ENCODE results near the gene SEMA4D. TPM values are rescaled to one million over a fixed set of nuclear protein-coding genes. Genes with fewer than 3 reads are reported as not detected.

SEMA4D gene
- total RNA-seq, 1 experiment from 2014 or later, result 8.0 TPM

DNA sequence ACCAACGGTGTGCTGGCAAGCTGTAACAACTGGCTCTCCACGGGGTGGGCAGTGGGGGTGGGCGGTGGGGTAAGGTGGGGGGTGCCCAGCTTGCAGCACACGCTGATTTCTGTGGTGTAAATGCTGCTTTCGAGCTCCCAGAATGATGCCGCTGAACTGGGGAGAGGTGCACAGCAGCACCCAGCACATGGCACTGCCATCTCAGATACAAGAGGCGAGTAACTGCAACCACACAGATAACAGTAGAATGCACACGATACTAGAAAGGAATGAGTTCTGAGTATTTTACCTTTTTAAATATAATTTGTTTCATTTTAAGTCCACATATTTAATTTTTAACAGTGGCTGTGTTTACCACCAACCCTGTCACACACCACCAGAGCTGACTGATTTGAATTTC lies 87.9 kb downstream of the SEMA4D start:
- Histone ChIP-seq H4K20me1 (ENCODE audit: low read length) (no peaks in the 10 kb centered on the region), H3K79me2 (ENCODE audit: low read length) (no peaks in the 10 kb centered on the region), H3K9me3 (ENCODE audit: low read length) (no peaks in the 10 kb centered on the region), H3K4me1 (ENCODE audit: insufficient read depth, low read length) (no peaks in the 10 kb centered on the region), H2AFZ (ENCODE audit: low read length) (no peak overlapping the region), H3K9ac (ENCODE audit: low read length) (no peak overlapping the region), H3K27ac (ENCODE audit: low read length) (no peak overlapping the region), H3K27me3 (ENCODE audit: low read length) (no peaks in the 10 kb centered on the region), H3K36me3 (ENCODE audit: low read depth, low read length) (no peaks in the 10 kb centered on the region), H3K4me2 (ENCODE audit: low read length) (no peak overlapping the region), H3F3A (ENCODE audit: low read length, unreplicated experiment) (no peaks in the 10 kb centered on the region), H3K9me2 (replicated peaks; ENCODE audit: low read length) (no peaks in the 10 kb centered on the region), H3K4me3 (ENCODE audit: low read length) (no peak overlapping the region)
- TF ChIP-seq EZH2phosphoT487 (IDR thresholded peaks at IDR 0.05; ENCODE audit: borderline replicate concordance, low read length) (no peak), CTCF (conservative IDR thresholded peaks at IDR 0.05; ENCODE audit: low read depth, low read length) (no peak), EZH2 (IDR thresholded peaks at IDR 0.05; ENCODE audit: low read length, unreplicated experiment) (no peak)
- ATAC-seq (no peak), DNase-seq (no peak)
- CTCF ChIA-PET, result interaction anchor here (1.4 kb wide), 1 partner anchor 139 kb away, joined by 10 read pairs; no protein-coding TSS in a partner anchor
- BruUV-seq (replicated peaks), result no TSS peak
- intact Hi-C loops (cut with micrococcal nuclease), result loop anchor here (1.0 to 2.0 kb wide), 2 partner anchors 67 to 139 kb away; no protein-coding TSS in a partner anchor
- POLR2A ChIA-PET (ENCODE audit: unreplicated experiment), result no interaction called here

DNA sequence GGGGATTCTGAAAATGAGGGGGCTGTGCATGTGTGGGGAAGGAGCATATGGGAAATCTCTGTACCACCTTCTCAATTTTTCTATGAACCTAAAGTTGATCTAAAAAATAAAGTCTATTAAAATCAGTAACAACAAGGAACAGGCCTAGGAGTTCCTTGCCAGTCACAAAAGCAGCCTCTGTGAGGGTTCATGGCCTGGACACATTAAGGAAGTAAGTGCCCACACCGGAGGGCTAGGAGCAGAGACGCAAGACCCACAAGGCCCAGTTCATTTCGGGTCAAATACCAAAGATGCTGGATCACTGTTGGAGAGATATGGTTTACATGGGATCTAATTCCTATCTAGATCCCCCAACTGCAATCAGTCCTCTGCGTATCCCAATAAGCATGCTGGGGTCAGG lies 88.4 kb downstream of the SEMA4D start:
- no peaks in the 10 kb centered on the region for H3F3A ChIP-seq (ENCODE audit: low read length, unreplicated experiment)
- H3K4me1 ChIP-seq (ENCODE audit: insufficient read depth, low read length), result no peaks in the 10 kb centered on the region
- H3K27me3 ChIP-seq (ENCODE audit: low read length), result no peaks in the 10 kb centered on the region
- BruUV-seq (replicated peaks), result no TSS peak
- H3K4me3 ChIP-seq (ENCODE audit: low read length), result no peak overlapping the region
- ATAC-seq (no peak), DNase-seq (no peak)
- no peaks in the 10 kb centered on the region for H3K9me2 ChIP-seq (replicated peaks; ENCODE audit: low read length)
- ChIA-PET POLR2A (ENCODE audit: unreplicated experiment) (no interaction called here), CTCF (no interaction called here)
- H2AFZ ChIP-seq (ENCODE audit: low read length), result no peak overlapping the region
- H4K20me1 ChIP-seq (ENCODE audit: low read length), result no peaks in the 10 kb centered on the region
- no peak overlapping the region for H3K9ac ChIP-seq (ENCODE audit: low read length)
- H3K9me3 ChIP-seq (ENCODE audit: low read length), result no peaks in the 10 kb centered on the region
- H3K27ac ChIP-seq (ENCODE audit: low read length), result no peak overlapping the region
- no peak overlapping the region for H3K4me2 ChIP-seq (ENCODE audit: low read length)
- TF ChIP-seq EZH2phosphoT487 (IDR thresholded peaks at IDR 0.05; ENCODE audit: borderline replicate concordance, low read length) (no peak), EZH2 (IDR thresholded peaks at IDR 0.05; ENCODE audit: low read length, unreplicated experiment) (no peak), CTCF (conservative IDR thresholded peaks at IDR 0.05; ENCODE audit: low read depth, low read length) (no peak)
- no peaks in the 10 kb centered on the region for H3K79me2 ChIP-seq (ENCODE audit: low read length)
- no peaks in the 10 kb centered on the region for H3K36me3 ChIP-seq (ENCODE audit: low read depth, low read length)
- intact Hi-C loops (cut with micrococcal nuclease), result no loop called here

DNA sequence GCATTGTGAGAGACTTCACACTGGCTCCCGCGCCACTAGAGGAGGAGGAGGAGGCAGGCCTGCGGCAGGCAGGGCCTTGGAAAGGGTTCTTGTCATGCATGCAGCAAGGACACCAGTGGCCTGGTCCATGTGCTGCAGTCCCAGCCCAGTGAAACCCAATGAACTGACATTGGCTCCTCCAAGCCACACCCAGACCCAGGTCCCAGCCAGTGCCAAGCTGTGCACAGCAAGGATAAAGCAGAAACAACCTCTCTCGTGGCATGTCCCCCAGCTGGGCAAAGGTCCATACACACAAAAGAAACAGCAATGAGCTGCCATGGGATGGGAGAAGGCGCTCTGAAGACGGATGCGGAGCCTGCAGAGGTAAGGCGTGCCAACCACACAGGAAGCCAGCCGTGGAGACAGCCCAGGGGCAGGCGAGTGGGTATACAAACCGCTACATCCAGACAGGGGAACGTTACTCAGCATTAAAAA lies 89.2 kb downstream of the SEMA4D start:
- H3K27ac ChIP-seq (ENCODE audit: low read length), result no peak overlapping the region
- H3K4me3 ChIP-seq (ENCODE audit: low read length), result no peak overlapping the region
- H3K4me2 ChIP-seq (ENCODE audit: low read length), result no peak overlapping the region
- ATAC-seq (peak; percentile 89), DNase-seq (peak; percentile 7)
- no peaks in the 10 kb centered on the region for H3K4me1 ChIP-seq (ENCODE audit: insufficient read depth, low read length)
- no TSS peak for BruUV-seq (replicated peaks)
- ChIA-PET POLR2A (ENCODE audit: unreplicated experiment) (no interaction called here), CTCF (no interaction called here)
- H3K9ac ChIP-seq (ENCODE audit: low read length), result no peak overlapping the region
- no peaks in the 10 kb centered on the region for H3K9me3 ChIP-seq (ENCODE audit: low read length)
- TF ChIP-seq CTCF (conservative IDR thresholded peaks at IDR 0.05; ENCODE audit: low read depth, low read length) (no peak), EZH2 (IDR thresholded peaks at IDR 0.05; ENCODE audit: low read length, unreplicated experiment) (no peak), EZH2phosphoT487 (IDR thresholded peaks at IDR 0.05; ENCODE audit: borderline replicate concordance, low read length) (no peak)
- H3K79me2 ChIP-seq (ENCODE audit: low read length), result no peaks in the 10 kb centered on the region
- no peak overlapping the region for H2AFZ ChIP-seq (ENCODE audit: low read length)
- no peaks in the 10 kb centered on the region for H3K27me3 ChIP-seq (ENCODE audit: low read length)
- no peaks in the 10 kb centered on the region for H3K9me2 ChIP-seq (replicated peaks; ENCODE audit: low read length)
- no peaks in the 10 kb centered on the region for H3F3A ChIP-seq (ENCODE audit: low read length, unreplicated experiment)
- intact Hi-C loops (cut with micrococcal nuclease), result no loop called here
- H4K20me1 ChIP-seq (ENCODE audit: low read length), result no peaks in the 10 kb centered on the region
- H3K36me3 ChIP-seq (ENCODE audit: low read depth, low read length), result no peaks in the 10 kb centered on the region
